HepG2 (cell line): ENCODE measurements around the gene ANLN. TPM values are rescaled to one million over a fixed set of nuclear protein-coding genes. Genes with fewer than 3 reads are reported as not detected.

ENCODE experiments used
- GTF2F1 ChIP-seq: fragments of 150-350 bp; IDR thresholded peaks from 2 replicates; pipeline ENCODE4 v1.6.1; 2014; ENCODE audit warnings: low read length
- NFKBIZ ChIP-seq: IDR thresholded peaks from 2 replicates; pipeline ENCODE4 v1.6.1; 2018; ENCODE audit warnings: missing genetic modification reagents, missing compliant biosample characterization
- PHF20 ChIP-seq: sonication (generic); formaldehyde crosslinking; IDR thresholded peaks from 2 replicates; pipeline ENCODE4 v1.5.0; 2020; ENCODE audit warnings: mild to moderate bottlenecking, missing genetic modification reagents
- RXRB ChIP-seq: IDR thresholded peaks from 2 replicates; pipeline ENCODE4 v1.6.1; 2016; ENCODE audit warnings: borderline replicate concordance, missing genetic modification reagents, missing compliant biosample characterization
- SETDB1 ChIP-seq: sonication (generic); formaldehyde crosslinking; IDR thresholded peaks from 2 replicates; pipeline ENCODE4 v1.5.1; 2020; ENCODE audit warnings: missing genetic modification reagents, mild to moderate bottlenecking, borderline replicate concordance
- SOX5 ChIP-seq: IDR thresholded peaks from 2 replicates; pipeline ENCODE4 v1.6.1; 2016; ENCODE audit warnings: borderline replicate concordance
- SRSF1 ChIP-seq: fragments of 200-400 bp; formaldehyde crosslinking; optimal IDR thresholded peaks from 2 replicates; pipeline ENCODE3; 2017; ENCODE audit warnings: mild to moderate bottlenecking, low read depth, low read length, moderate library complexity
- SYNCRIP ChIP-seq: fragments of 200-400 bp; formaldehyde crosslinking; IDR thresholded peaks from 2 replicates; pipeline ENCODE4 v1.6.1; 2018; ENCODE audit warnings: mild to moderate bottlenecking, low read depth, low read length; ENCODE audit not compliant: insufficient read depth
- ZNF264 ChIP-seq: sonication (generic); formaldehyde crosslinking; IDR thresholded peaks from 2 replicates; pipeline ENCODE4 v1.4.0; 2020; ENCODE audit warnings: missing genetic modification reagents
- ZNF883 ChIP-seq: sonication (generic); formaldehyde crosslinking; IDR thresholded peaks from 2 replicates; pipeline ENCODE4 v1.5.1; 2020; ENCODE audit warnings: mild to moderate bottlenecking, missing genetic modification reagents; ENCODE audit errors: not compliant biosample characterization
- polyA plus RNA-seq, 8 experiments: library from polyadenylated mRNA; depleted of rRNA in 3 of 8; stranded (reverse) in 7 of 8; unstranded in 1 of 8; fragments of >200 nt; fragmentation: Illumina TruSeq in 4 of 8; extraction: Trizol in 4 of 8; gene quantifications; 2 replicates each; pipeline versions ENCODE4 v1.2.1 to v1.2.3, GENCODE V29; 2011 to 2016; ENCODE audit warnings: low read depth in 4 of 8, missing spikeins in 1 of 8, mixed read lengths in 1 of 8; ENCODE audit not compliant: insufficient read depth in 1 of 8
- total RNA-seq, 5 experiments: library from RNA; depleted of rRNA; stranded (reverse); fragments of >200 nt; fragmentation: Illumina TruSeq; extraction: Trizol; gene quantifications; 2 replicates each; pipeline ENCODE4 v1.2.3, GENCODE V29; 2016; ENCODE audit warnings: low read depth in 1 of 5
- TF ChIP-seq, protein P1 (sequence below): sonication (generic); formaldehyde crosslinking; IDR thresholded peaks from 2 replicates; pipeline ENCODE4 v1.5.0; 2020; ENCODE audit warnings: mild to moderate bottlenecking, missing genetic modification reagents, borderline replicate concordance
- TF ChIP-seq, protein P2 (sequence below): sonication (generic); formaldehyde crosslinking; IDR thresholded peaks from 2 replicates; pipeline ENCODE4 v1.8.0; 2022; ENCODE audit warnings: missing genetic modification reagents, mild to moderate bottlenecking, inconsistent platforms, borderline replicate concordance
- TF ChIP-seq, protein P3 (sequence below): sonication (generic); formaldehyde crosslinking; IDR thresholded peaks from 2 replicates; pipeline ENCODE4 v1.8.1; 2023; ENCODE audit warnings: missing genetic modification reagents, mild to moderate bottlenecking, borderline replicate concordance
- TF ChIP-seq, protein P4 (sequence below): sonication (generic); formaldehyde crosslinking; IDR thresholded peaks from 2 replicates; pipeline ENCODE4; 2020; ENCODE audit warnings: missing genetic modification reagents, mild to moderate bottlenecking, borderline replicate concordance

The ANLN gene
- total and polyA plus RNA-seq, 2 of the 13 experiments (the other 11 are each of a cell fraction or from before 2014, with no cell fraction given) = 20.0 to 72.0 TPM

DNA sequence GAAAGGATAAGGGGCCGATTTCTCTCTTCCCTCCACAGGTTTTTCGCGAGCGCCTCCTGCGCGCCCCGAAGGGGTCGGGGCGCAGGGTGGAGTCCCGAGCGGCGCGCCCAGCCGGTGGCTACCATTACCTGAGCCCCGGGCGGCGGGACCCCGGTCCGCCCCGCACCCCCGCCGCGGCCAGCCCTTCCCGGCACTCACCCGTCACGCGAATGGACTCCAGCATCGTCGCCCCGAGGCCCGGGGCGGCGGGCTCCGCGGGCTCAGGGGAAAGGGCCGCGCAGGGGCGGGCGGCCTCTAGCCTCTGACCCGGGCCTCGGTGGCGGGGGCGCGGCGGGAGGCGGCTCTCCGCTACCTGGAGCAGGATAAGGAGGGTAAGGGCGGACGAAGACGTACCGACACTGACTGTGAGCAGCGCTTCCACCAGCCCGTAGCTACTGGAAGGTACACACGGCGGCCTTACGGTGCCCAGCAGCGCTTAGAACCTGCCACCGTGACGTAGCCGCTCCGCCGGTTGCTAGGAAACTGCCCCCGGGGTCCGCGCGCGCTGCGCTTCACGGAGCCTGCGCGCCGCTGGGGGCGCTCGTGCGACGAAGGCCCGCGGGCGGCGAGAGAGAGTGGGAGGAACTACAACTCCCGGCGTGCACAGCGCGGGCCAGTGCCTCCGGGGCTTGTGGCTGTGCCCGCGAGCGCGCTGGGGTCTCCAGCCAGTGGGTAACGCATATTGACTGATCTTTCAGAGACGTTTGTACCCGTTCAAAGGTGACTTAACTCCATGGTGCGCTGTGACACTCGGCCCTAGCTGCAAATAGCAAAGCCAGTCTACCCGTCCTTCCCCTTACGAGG lies 22.7 kb upstream of the ANLN start (continued):
- TF ChIP-seq, protein P1, sequence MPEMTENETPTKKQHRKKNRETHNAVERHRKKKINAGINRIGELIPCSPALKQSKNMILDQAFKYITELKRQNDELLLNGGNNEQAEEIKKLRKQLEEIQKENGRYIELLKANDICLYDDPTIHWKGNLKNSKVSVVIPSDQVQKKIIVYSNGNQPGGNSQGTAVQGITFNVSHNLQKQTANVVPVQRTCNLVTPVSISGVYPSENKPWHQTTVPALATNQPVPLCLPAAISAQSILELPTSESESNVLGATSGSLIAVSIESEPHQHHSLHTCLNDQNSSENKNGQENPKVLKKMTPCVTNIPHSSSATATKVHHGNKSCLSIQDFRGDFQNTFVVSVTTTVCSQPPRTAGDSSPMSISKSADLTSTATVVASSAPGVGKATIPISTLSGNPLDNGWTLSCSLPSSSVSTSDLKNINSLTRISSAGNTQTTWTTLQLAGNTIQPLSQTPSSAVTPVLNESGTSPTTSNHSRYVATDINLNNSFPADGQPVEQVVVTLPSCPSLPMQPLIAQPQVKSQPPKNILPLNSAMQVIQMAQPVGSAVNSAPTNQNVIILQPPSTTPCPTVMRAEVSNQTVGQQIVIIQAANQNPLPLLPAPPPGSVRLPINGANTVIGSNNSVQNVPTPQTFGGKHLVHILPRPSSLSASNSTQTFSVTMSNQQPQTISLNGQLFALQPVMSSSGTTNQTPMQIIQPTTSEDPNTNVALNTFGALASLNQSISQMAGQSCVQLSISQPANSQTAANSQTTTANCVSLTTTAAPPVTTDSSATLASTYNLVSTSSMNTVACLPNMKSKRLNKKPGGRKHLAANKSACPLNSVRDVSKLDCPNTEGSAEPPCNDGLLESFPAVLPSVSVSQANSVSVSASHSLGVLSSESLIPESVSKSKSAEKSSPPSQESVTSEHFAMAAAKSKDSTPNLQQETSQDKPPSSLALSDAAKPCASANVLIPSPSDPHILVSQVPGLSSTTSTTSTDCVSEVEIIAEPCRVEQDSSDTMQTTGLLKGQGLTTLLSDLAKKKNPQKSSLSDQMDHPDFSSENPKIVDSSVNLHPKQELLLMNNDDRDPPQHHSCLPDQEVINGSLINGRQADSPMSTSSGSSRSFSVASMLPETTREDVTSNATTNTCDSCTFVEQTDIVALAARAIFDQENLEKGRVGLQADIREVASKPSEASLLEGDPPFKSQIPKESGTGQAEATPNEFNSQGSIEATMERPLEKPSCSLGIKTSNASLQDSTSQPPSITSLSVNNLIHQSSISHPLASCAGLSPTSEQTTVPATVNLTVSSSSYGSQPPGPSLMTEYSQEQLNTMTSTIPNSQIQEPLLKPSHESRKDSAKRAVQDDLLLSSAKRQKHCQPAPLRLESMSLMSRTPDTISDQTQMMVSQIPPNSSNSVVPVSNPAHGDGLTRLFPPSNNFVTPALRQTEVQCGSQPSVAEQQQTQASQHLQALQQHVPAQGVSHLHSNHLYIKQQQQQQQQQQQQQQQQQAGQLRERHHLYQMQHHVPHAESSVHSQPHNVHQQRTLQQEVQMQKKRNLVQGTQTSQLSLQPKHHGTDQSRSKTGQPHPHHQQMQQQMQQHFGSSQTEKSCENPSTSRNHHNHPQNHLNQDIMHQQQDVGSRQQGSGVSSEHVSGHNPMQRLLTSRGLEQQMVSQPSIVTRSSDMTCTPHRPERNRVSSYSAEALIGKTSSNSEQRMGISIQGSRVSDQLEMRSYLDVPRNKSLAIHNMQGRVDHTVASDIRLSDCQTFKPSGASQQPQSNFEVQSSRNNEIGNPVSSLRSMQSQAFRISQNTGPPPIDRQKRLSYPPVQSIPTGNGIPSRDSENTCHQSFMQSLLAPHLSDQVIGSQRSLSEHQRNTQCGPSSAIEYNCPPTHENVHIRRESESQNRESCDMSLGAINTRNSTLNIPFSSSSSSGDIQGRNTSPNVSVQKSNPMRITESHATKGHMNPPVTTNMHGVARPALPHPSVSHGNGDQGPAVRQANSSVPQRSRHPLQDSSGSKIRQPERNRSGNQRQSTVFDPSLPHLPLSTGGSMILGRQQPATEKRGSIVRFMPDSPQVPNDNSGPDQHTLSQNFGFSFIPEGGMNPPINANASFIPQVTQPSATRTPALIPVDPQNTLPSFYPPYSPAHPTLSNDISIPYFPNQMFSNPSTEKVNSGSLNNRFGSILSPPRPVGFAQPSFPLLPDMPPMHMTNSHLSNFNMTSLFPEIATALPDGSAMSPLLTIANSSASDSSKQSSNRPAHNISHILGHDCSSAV = no peak
- TF ChIP-seq, protein P2, sequence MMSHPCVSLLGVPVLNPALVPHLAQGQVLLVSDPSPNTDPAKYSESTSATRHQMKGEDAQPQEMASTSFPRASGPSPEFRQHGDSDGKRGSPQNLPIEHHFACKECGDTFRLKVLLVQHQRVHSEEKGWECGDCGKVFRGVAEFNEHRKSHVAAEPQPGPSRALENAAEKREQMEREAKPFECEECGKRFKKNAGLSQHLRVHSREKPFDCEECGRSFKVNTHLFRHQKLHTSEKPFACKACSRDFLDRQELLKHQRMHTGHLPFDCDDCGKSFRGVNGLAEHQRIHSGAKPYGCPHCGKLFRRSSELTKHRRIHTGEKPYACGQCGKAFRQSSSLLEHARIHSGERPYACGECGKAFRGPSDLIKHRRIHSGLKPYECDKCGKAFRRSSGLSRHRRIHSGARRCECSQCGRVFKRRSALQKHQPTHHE (CRISPR knock-in tag) = no peak
- TF ChIP-seq, protein P3, sequence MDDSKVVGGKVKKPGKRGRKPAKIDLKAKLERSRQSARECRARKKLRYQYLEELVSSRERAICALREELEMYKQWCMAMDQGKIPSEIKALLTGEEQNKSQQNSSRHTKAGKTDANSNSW (CRISPR knock-in tag) = 0 out of 2 replicates have a peak, but pooled peaks have one; percentile 52
- TF ChIP-seq ZNF883 (CRISPR knock-in tag) (peak; percentile 34), SRSF1 (no peak), PHF20 (CRISPR knock-in tag) (peak; percentile 55; the same call in 1 of the 2 replicates), SYNCRIP (no peak), NFKBIZ (CRISPR knock-in tag) (no peak), ZNF264 (CRISPR knock-in tag) (no peak), SOX5 (CRISPR knock-in tag) (peak; percentile 54; the same call in 1 of the 2 replicates), GTF2F1 (no peak), RXRB (no peak), SETDB1 (CRISPR knock-in tag) (no peak)
- TF ChIP-seq, protein P4, sequence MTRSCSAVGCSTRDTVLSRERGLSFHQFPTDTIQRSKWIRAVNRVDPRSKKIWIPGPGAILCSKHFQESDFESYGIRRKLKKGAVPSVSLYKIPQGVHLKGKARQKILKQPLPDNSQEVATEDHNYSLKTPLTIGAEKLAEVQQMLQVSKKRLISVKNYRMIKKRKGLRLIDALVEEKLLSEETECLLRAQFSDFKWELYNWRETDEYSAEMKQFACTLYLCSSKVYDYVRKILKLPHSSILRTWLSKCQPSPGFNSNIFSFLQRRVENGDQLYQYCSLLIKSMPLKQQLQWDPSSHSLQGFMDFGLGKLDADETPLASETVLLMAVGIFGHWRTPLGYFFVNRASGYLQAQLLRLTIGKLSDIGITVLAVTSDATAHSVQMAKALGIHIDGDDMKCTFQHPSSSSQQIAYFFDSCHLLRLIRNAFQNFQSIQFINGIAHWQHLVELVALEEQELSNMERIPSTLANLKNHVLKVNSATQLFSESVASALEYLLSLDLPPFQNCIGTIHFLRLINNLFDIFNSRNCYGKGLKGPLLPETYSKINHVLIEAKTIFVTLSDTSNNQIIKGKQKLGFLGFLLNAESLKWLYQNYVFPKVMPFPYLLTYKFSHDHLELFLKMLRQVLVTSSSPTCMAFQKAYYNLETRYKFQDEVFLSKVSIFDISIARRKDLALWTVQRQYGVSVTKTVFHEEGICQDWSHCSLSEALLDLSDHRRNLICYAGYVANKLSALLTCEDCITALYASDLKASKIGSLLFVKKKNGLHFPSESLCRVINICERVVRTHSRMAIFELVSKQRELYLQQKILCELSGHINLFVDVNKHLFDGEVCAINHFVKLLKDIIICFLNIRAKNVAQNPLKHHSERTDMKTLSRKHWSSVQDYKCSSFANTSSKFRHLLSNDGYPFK = peak; percentile 40; the same call in 1 of the 2 replicates
